AG04450 (cell line): Measurements from ENCODE around the gene MRPL50. TPM values are rescaled to one million over a fixed set of nuclear protein-coding genes. Genes with fewer than 3 reads are reported as not detected.

Experiments
- CTCF ChIA-PET: fragments of 300-600, 350-600 bp; formaldehyde crosslinking; extraction: SDS; loops from one replicate; lab custom pipeline; 2022; ENCODE audit warnings: antibody characterized with exemption, inconsistent platforms; lab: Charles Lee
- POLR2A ChIA-PET: fragments of 350-600 bp; formaldehyde crosslinking; extraction: SDS; loops from one replicate; lab custom pipeline; 2021; ENCODE audit warnings: antibody characterized with exemption, inconsistent platforms; lab: Yijun Ruan, JAX
- DNase-seq: peaks from one replicate; pipeline ENCODE4 v3.0.0-alpha.2; 2011; ENCODE audit warnings: low read depth, low spot score
- H3K27ac ChIP-seq: one replicate; pipeline ENCODE4 v1.5.1; 2012; ENCODE audit warnings: low read depth, low read length, control low read depth
- H3K27me3 ChIP-seq: one replicate; pipeline ENCODE4 v1.6.0; 2012; ENCODE audit warnings: low read length; ENCODE audit not compliant: control insufficient read depth, insufficient read depth
- H3K4me3 ChIP-seq: 2 replicates; pipeline ENCODE4 v1.5.1; 2011; ENCODE audit warnings: mild to moderate bottlenecking, low read depth, low read length, control low read depth
- H3K9me3 ChIP-seq: 2 replicates; pipeline ENCODE4 v1.5.1; 2012; ENCODE audit warnings: low read length; ENCODE audit not compliant: control insufficient read depth, insufficient read depth
- CTCF ChIP-seq: IDR thresholded peaks from 2 replicates; pipeline ENCODE4 v1.5.1; 2011; ENCODE audit warnings: low read depth, low read length, control low read depth, inconsistent platforms
- polyA plus RNA-seq: library from polyadenylated mRNA; depleted of rRNA; stranded (reverse); fragments of >200 nt; gene quantifications from 2 replicates; pipeline ENCODE4 v1.2.3, GENCODE V29; 2011

MRPL50 gene
- polyA plus RNA-seq, 1 experiment = 15.0 TPM

- Histone ChIP-seq H3K4me3 (no peak overlapping the region), H3K27me3 (no peaks in the 10 kb centered on the region), H3K9me3 (no peaks in the 10 kb centered on the region), H3K27ac (no peak overlapping the region)
- no peak for DNase-seq
- ChIA-PET CTCF (interaction anchor here (0.7 to 1.2 kb wide), 2 partner anchors 16 to 657 kb away, joined by 3 to 5 read pairs; no protein-coding TSS in a partner anchor), POLR2A (no interaction called here)
- no peak for TF ChIP-seq CTCF
These were observed 25.9 kb downstream of the MRPL50 start for GRCh38 chr9:101372327-101373118.

GRCh38 chr9:101371813-101372212, 26.6 kb downstream of the MRPL50 start:
- Histone ChIP-seq H3K27ac (no peak overlapping the region), H3K9me3 (no peaks in the 10 kb centered on the region), H3K4me3 (no peak overlapping the region), H3K27me3 (no peaks in the 10 kb centered on the region)
- CTCF ChIA-PET = interaction anchor here (1.2 kb wide), 2 partner anchors 17 to 771 kb away, joined by 3 to 5 read pairs; no protein-coding TSS in a partner anchor
- no peak for DNase-seq
- POLR2A ChIA-PET = no interaction called here
- TF ChIP-seq CTCF = no peak

- no peak overlapping the region for H3K4me3 ChIP-seq
- ChIA-PET POLR2A (no interaction called here), CTCF (interaction anchor here (0.7 to 1.9 kb wide), 3 partner anchors 19 to 775 kb away, joined by 3 to 9 read pairs (median 8); no protein-coding TSS in a partner anchor)
- no peaks in the 10 kb centered on the region for H3K27me3 ChIP-seq
- DNase-seq = no peak
- TF ChIP-seq CTCF = no peak
- no peak overlapping the region for H3K27ac ChIP-seq
- H3K9me3 ChIP-seq = no peaks in the 10 kb centered on the region
These were observed 28.4 kb downstream of the MRPL50 start for GRCh38 chr9:101369884-101370531.

GRCh38 chr9:101369286-101369685, 29.1 kb downstream of the MRPL50 start:
- Histone ChIP-seq H3K27ac (no peak overlapping the region), H3K4me3 (no peak overlapping the region), H3K9me3 (no peaks in the 10 kb centered on the region), H3K27me3 (no peaks in the 10 kb centered on the region)
- TF ChIP-seq CTCF = no peak
- no peak for DNase-seq
- ChIA-PET CTCF (interaction anchor here (1.0 to 1.9 kb wide), 2 partner anchors 19 to 767 kb away, joined by 3 to 9 read pairs; no protein-coding TSS in a partner anchor), POLR2A (no interaction called here)

- no peak for TF ChIP-seq CTCF
- DNase-seq = no peak
- H3K27me3 ChIP-seq = no peaks in the 10 kb centered on the region
- H3K27ac ChIP-seq = no peak overlapping the region
- ChIA-PET CTCF (interaction anchor here (0.7 kb wide), 1 partner anchor 27 kb away, joined by 3 read pairs; no protein-coding TSS in a partner anchor), POLR2A (no interaction called here)
- H3K9me3 ChIP-seq = no peaks in the 10 kb centered on the region
- no peak overlapping the region for H3K4me3 ChIP-seq
These were observed 31.1 kb downstream of the MRPL50 start for GRCh38 chr9:101367323-101367722.
